ENCODE measurements around the gene TMEM147.

DNA sequence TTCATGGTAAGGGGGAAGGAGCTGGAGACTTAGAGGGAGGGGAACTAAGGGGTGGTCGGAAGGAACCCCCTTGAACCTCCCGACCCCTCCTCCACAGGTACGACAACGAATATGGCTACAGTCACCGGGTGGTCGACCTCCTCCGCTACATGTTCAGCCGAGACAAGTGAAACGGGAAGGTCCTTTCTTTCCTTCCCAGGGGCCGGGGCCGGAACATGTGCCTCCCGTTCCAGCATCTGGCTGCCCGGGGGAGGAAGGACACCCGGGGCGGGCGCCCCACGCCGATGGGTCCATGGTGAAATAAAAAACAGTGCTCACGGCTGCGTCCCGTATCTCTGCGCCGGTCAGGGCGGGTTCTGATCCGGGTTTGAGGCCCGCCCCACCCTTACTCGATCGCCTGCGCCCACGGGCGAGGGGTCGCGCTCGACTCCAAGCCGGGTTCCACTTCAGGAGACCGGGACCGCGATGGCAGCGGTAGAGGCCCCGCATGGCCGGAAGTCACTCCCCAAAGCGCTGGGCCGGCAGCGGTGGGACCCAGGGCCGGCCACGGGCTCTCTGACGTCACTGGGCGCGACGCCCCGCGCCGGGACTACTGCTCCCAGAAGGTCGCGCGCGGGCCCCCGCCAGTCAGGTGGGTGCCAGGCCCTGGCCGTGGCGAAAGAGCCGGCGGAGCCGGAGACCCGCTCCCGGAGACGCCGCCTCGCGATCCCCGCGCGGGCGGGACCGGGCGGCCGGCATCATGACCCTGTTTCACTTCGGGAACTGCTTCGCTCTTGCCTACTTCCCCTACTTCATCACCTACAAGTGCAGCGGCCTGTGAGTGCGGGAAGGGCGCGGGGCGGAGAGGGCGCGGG is at the start of gene TMEM147:
- TF ChIP-seq, protein P1, sequence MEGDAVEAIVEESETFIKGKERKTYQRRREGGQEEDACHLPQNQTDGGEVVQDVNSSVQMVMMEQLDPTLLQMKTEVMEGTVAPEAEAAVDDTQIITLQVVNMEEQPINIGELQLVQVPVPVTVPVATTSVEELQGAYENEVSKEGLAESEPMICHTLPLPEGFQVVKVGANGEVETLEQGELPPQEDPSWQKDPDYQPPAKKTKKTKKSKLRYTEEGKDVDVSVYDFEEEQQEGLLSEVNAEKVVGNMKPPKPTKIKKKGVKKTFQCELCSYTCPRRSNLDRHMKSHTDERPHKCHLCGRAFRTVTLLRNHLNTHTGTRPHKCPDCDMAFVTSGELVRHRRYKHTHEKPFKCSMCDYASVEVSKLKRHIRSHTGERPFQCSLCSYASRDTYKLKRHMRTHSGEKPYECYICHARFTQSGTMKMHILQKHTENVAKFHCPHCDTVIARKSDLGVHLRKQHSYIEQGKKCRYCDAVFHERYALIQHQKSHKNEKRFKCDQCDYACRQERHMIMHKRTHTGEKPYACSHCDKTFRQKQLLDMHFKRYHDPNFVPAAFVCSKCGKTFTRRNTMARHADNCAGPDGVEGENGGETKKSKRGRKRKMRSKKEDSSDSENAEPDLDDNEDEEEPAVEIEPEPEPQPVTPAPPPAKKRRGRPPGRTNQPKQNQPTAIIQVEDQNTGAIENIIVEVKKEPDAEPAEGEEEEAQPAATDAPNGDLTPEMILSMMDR (IDR thresholded peaks at IDR 0.05), result peak in 1 of 4 experiments; percentile 37
- TF ChIP-seq POLR2A (IDR thresholded peaks at IDR 0.05), result peak; percentile 27 to 62

Measured in uterus (tissue), 2 donors.